CD4-positive, alpha-beta T cell treated with Interleukin-15 for 1 hour (primary cell): Measurements from ENCODE around the gene MICOS13.

Source experiments
- DNase-seq: peaks from one replicate; pipeline ENCODE4 v3.0.0-alpha.2; 2020

The MICOS13 gene

DNA sequence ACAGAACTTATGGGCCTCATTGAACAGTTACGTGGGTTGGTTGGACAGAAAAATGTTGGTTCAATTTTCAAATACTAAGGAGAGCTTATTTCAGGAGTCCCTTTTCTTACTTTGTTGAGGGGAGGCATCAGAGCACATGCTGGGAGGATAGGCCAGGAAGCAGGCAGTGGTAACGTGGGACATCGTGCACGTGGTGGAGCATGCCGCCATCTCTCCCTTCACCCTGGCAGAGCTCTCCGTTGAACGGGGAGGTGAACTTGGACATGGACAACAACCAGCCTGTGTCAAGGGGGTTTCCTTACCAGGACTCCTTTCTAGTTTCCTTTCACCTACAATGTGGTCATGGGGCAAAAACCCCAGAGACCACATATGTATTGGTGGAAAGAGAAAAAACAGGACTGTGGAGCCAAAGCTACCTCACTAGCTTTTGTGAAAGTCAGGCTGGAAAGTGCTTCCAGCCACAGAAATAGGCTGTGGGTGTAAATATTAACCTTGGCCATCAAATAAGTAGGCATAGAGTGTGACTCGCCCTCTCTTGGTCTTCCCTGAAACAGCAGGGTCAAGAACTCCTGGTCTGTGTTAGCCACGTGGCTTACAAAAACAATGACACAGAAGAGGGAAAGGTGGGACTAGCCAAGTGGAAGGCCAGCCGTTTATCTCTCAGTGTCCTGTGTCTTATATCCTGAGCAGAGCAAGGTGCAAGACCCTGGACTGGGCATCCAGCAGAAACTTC, 14.4 kb downstream of the MICOS13 start:
- no peak for DNase-seq

DNA sequence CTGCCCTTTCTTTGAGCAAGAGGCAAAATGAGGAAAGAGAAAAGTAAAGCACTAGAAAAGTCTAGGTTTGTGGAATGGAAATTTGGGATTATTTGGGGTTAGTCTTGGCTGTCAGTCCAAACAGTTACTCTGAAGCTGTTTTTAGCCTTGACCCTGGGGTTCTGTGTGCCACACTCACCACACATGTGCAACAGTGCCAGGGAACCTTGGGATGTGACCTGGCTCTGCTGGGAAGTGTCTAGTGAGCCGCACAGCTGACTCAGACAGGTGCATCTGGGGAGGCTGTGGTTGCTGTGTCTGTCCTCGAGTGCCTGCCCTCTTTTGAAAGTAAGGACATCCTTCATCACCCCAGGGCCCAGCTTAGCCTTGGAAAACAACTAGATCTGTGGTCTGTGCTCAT, 15.8 kb downstream of the MICOS13 start:
- no peak for DNase-seq

DNA sequence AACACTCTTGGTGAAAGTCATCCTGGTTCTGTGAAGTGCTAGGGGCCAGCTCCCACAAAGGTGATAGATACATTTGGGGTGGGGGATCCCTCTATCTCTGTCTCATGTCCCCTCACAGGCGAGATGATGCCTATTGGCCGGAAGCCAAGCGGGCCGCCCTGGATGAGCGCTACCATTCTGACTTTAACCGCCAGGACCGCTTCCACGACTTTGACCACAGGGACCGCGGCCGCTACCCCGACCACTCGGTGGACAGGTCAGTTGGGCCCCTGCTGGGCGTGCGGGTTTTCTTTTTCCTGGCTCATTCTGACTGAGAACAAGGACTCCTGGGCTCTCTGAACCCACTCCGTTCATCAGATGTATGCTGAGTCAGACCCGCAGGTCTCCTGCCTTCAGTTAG, 16.4 kb downstream of the MICOS13 start:
- DNase-seq, result no peak

DNA sequence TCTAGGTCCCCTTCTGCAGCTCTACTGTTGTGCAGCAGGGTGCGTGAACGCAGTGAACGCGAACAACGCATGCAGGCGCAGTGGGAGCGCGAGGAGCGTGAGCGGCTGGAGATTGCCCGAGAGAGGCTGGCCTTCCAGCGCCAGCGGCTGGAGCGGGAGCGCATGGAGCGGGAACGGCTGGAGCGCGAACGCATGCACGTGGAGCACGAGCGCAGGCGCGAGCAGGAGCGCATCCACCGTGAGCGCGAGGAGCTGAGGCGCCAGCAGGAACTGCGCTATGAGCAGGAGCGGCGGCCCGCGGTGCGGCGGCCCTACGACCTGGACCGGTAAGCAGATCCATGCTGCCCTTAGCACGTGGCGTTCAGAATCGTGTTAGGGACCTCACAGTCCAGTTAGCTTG, 18.8 kb downstream of the MICOS13 start:
- DNase-seq, result no peak

DNA sequence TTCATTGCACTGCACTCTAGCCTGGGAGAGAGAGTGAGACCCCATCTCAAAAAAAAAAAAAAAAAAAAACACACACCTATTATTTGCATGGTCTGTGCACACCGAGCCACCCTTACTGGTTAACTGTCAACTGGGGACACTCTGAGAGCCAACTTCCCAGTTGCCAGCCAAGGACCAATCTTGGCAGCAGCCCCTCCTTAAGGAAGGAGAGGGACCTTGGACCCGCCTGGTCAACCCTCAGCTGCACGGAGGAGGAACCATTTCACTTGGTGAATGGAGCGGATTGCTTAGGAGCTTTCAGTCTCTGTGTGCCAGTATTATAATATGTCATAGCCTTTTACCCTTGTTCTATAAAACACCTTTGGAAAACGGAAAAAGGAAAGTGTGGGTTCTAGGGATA, 24.9 kb downstream of the MICOS13 start:
- no peak for DNase-seq

DNA sequence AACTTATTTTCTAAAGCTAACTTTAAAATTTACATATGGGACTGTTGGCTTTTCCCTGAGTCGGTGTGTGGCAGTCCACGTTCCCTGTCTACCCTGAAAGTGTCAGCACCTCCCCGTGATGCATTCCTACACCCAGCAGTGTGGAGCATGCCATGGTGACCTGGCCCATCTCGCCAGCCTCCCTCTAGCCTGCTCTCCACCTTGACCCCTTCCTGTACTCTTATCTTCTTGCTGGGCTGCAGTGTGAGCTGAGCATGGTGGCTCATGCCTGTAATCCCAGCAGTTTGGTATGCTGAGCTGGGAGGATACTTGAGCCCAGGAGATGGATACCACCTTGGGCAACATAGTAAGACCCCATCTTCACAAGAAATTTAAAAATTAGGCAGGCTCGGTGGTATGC, 25.4 kb downstream of the MICOS13 start:
- DNase-seq, result no peak

DNA sequence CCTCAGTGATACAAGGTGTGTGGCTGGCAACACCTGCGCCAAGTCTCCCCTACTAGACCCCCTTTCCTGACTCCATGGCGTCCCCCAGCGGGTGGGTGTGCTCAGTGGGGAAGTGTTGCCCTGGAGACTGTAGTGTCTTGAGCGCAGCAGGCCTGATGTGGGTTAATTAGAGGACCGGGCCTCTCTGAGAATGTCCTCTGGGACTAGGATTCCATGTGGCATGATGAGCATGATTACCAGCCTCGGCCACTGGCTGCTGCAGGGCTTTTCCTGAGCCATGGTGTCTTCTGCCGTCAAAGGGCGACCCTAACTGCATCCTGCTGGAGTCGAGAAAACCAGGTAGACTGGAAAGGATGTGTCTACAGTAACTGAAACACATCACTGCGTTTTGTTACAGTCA, 28.1 kb downstream of the MICOS13 start:
- no peak for DNase-seq

DNA sequence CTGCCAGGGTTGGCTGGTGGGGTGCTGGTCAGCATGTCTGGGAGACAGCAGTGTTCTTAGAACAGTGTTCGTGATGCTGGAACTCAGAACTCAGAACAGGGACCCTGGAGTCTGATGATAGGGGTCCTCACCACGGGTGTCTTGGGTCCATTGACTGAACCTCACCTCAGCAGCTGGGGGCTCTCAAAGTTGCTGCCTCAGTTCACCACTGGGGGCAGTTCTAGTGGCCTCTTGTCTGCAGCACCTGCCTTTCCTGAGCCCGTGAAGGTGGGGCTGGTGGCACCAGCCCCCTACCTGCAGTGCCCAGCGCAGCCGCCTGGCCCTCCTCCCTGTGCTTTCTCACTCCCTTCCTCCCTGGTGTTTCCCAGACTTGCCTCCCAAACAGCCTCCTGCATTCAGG, 29.0 kb downstream of the MICOS13 start:
- DNase-seq, result no peak

DNA sequence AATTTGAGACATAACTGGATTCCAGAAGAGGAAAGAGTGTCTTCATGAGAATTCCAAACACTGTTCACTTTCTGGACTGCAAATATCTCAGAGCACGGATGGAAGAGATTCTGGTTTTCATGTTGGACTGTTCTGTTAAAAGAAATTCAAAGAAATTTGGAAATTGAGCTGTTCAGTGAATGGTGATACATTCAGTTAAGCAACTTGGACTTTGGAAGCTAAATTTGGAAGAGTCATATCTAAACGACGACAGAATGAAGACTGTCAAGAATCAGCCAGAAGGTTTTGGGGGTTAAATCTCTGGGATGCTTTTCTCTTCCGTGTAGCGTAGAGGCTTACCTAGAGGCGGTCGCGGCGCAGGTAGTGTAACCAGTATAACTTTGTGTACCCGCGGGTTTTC, 31.9 kb downstream of the MICOS13 start:
- no peak for DNase-seq

DNA sequence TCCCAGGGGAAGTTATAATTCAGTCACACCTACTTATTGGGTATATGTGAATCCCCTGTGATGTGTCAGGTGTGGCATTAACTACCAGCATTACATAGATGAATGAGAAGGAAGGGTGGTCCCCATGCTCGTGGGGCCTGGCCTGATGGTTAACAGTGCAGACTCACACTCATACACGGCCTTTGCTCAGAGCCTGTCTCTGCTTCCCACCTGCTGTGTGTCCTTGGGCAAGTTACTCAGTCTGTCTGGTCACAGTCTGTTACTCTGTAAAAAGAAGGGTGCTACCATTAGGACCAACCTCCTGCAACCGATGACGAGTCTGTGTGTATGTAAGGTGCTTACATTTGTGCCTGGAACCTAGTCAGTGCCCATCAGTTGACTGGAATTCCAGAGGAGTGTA, 33.6 kb downstream of the MICOS13 start:
- no peak for DNase-seq

DNA sequence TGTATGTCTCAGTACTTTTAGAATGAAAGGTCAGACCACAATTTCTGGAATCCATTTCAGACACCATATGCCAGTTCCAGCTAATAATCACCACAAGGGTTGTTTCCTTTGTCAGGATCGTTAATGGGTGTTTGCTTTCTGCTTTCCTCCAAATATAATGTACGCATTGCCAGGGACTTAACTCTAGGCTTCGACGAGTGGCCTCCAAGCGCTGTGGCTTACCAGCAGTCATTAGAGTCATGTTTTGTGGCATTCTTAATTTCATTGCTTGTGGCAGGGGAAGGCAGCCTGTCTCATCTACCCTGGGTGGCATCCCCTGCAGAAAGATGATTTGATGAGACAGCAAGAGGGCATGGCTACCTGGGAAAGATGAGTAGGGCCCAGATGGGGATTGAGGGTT, 34.9 kb downstream of the MICOS13 start:
- DNase-seq, result no peak

DNA sequence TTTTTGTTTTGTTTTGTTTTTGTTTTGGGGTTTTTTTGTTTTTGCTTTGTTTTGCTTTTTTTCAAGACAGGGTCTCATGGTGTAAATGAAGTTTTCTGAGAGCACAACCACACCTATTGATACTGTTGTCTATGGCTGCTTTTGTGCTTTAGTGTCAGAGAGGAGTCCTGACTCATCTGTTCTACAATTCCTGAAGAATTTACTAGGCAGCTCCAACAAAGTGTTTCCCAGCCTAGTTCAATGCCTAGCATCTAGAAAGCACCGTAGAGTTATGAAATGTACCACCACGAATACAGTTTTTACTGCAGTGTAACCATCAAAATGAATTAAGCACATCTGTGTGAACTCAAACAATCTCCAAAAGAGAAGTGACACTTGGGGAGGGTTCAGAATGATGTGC, 36.3 kb downstream of the MICOS13 start:
- DNase-seq, result no peak

DNA sequence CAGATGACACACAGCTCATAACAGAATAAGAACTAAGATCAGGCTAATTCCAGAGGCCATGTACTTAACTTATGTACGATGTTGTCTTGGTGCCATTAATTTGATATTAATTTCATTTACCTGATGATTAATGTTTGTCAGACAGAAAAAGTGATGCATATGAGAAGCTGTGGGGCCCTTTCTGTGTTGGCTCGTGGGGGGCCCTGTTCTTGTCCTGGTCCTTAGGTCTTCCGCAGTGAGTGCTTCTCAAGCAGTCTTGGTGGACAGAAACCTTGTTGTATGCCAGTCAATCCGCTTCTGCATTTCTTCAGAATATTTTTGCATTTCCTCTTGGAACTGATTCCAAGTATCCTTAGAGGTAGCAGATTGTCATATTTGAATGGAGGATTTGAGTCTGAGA, 37.3 kb downstream of the MICOS13 start:
- no peak for DNase-seq

DNA sequence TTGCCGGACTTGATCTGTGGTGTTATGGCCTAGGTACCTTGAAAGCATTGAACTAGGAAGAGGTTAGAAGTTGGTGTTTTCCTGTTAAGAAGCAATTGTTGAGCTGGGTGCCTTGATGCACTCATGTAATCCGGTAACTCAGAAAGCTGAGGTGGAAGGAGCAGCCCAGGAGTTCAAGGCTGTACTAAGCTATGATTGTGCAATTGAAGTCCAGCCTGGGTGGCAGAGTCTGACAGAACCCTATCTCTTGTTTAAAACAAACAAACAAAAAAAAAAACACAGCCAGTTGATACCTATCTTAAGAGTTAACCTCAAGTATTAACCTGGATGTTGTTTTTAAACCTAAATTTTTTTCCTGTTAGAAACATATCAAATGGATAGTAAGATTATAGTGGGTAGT, 38.1 kb downstream of the MICOS13 start:
- DNase-seq, result no peak

DNA sequence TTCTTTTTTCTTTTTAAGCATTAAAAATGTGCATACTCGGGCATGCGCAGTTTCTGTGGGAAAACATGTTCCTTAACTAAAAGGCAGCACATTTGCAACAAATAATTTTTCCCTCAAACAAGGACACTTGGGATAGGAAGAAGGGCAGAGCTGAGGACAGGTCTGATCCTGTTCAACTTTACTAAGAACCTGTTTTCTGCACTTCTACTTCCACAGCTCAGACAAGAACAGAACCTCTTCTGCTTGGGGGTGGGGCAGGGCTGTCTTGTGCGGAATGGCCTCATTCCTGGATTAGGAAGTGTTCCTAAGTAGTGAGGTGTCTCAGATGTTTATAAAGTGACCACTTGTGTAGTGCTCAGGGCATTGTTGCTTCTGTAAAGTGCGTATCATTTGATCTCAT, 39.1 kb downstream of the MICOS13 start:
- DNase-seq, result no peak

DNA sequence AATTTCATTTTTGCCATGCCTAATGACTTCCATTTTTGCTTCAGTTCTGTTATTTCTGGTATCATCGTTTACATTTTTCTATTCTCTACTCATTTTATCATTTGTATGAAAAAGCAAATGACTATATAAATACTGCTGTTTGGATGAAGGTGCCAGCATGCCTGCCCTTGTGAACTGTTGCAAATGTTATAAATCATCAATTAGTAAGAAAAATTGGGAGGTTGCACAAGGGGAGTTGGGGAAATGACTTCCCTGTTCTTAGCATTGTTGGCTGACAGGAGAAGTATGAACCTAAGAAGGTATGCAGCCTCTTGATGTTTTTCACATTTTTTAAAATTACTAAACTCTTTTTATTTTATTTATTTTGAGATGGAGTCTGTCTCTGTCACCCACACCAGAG, 42.3 kb downstream of the MICOS13 start:
- DNase-seq, result no peak

DNA sequence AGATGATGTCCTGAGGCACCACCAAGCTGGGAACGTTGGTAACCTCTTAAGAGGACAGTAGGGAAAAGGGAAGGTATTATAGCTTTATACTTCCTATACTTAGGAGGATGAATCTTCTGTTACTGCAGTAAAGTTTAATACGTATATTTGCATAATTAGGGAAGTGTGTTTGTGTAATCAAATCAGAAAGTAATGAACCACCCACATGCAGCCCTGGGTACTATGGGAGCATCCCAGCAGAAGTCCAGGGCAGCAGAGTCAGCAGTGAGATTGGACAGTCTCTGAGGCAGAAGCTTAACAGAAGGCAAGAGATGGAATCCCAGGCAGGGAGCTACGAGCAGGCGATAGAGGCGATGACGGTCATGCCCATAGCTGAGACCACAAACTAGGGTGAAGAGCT, 44.9 kb downstream of the MICOS13 start:
- DNase-seq, result no peak

DNA sequence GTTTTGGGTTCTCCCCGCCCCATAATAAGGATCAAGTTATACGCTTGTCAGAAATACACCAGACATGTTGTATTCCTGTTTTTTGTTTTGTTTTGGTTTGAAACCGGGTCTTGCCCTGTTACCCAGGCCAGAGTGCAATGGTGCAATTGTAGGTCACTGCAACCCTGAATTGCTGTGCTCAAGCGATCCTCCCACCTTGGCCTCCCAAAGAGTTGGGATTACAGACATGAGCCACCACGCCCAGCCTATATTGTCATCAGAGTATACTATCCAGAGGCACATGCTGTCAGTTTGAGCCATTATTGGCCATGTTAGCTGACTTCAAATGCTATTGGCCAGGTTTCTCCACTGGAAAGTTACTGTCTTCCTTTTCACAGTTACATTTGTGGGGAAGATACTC, 47.7 kb downstream of the MICOS13 start:
- DNase-seq, result no peak

DNA sequence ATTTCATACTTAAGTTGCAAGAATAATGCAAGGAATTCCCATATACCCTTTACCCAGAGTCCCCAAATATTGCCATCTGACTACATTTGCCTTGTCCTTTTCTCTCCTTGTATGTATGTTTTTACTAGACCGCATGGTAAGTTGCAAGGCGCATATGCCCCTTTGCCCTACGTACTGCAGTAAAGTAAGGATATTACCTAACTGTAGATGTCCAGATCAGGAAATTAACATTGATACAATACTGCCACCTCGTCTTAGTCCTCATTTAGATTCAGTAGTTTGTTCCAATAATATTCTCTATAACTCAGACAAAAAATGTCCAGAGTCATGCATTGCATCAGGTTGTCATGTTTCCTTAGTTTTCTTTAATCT, 48.1 kb downstream of the MICOS13 start:
- no peak for DNase-seq

DNA sequence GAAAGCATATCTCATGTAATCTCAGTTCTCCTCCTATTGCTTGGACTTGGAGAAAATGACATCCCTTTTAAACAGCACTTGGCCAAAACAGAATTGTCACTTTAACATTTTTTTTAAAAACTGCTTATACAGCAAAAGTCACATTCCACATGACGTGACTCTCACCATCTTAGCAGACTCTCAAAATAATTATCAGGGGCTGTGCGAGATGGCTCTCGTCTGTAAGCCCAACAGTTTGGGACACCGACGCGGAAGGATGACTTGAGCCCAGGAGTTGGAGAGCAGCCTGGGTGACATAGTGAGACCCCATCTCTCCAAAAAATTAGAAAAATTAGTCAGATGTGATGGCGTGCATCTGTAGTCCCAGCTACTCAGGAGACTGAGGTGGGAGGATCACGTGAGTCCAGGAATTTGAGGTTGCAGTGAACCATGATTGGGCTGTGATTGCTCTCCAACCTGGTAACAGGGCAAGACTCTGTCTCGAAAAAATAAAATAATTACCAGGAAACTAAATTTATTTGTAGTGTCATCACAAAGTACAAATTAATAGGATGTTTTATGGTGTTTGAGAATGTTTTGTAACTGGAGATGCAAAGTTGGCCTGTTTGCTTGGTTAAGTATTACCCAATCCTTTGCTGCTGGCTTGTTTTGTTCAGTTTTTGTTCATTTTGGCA, 48.6 kb downstream of the MICOS13 start:
- DNase-seq, result no peak

DNA sequence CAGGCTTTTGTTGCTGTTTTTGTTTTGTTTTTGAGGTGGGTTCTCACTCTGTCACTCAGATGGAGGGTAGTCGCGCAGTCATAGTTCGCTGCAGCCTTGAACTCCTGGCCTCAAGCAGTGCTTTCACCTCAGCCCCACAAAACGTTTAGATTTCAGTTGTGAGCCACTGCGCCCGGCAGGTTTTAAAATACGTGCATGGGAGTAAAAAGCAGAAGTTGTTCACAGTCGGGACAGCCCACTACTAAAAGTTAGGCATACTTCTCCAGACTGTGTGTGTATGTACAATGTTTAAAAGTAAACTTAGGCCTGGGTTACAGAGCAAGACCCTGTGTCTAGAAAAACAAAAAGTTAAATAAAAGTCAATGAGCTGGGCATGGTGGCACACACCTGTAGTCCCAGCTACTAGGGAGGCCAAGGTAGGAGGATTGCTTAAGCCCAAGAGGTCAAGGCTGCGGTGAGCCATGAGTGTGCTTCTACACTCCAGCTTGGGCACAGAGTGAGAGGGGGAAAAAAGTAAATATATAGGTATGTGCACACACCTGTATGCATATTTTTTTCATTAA, 51.3 kb downstream of the MICOS13 start:
- DNase-seq, result peak; percentile 53

DNA sequence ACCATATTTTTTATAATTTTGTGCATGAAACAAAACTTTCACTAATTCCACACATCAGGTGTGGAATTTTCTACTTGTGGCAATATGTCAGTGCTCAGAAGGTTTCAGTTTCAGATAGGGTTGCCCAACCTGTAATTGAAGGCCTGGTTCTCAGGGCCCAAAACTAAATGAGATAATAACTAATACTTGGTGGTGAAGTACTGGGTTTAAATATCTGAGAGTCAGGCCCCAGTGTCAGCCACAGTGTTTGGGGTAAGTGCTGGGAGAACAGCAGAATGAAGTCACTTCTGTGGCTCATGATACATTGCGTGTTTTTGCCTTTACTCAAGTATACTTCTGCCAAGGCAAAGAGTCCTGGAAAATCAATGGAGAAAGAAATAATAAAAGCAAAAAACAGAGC, 51.9 kb downstream of the MICOS13 start:
- no peak for DNase-seq
